ENCODE measurements around the gene FAM168A. TPM values are rescaled to one million over a fixed set of nuclear protein-coding genes. Genes with fewer than 3 reads are reported as not detected.

Gene FAM168A
- total RNA-seq, 3 donors from 2014 or later (not counting 1 experiment from before 2014, with no cell fraction given): 27.4 to 39.8 (median 30.4) TPM

GRCh38 chr11:73405146-73405510, 192.8 kb downstream of the FAM168A start:
- Mint-ChIP-seq H3K27ac (no peak overlapping the region), H3K4me1 (peaks cover 0 to 7% of the 10 kb centered on the region in 2 donors), H3K27me3 (ENCODE audit: low read depth in 2 of 2) (no peaks in the 10 kb centered on the region), H3K36me3 (no peaks in the 10 kb centered on the region), H3K9me3 (no peaks in the 10 kb centered on the region), H3K4me3 (no peak overlapping the region)
- DNase-seq: no peak
- Histone ChIP-seq H3K4me3 (ENCODE audit: low read length) (no peak overlapping the region), H3K36me3 (ENCODE audit: control insufficient read depth, insufficient read depth, low read length) (peaks cover 30% of the 10 kb centered on the region), H3K9me3 (ENCODE audit: control insufficient read depth, insufficient read depth, low read length) (no peaks in the 10 kb centered on the region), H3K4me1 (ENCODE audit: control insufficient read depth, insufficient read depth, low read length) (no peaks in the 10 kb centered on the region), H3K27me3 (ENCODE audit: control insufficient read depth, insufficient read depth, low read length) (no peaks in the 10 kb centered on the region), H3K27ac (ENCODE audit: low read length) (no peak overlapping the region)
- ATAC-seq: no peak
- no peak for TF ChIP-seq CTCF (IDR thresholded peaks at IDR 0.05)
- intact Hi-C loops (cut with micrococcal nuclease): no loop called here
- 97% methylated on average over 8 of the region's 8 CpGs for WGBS (ENCODE audit: insufficient coverage)

DNA sequence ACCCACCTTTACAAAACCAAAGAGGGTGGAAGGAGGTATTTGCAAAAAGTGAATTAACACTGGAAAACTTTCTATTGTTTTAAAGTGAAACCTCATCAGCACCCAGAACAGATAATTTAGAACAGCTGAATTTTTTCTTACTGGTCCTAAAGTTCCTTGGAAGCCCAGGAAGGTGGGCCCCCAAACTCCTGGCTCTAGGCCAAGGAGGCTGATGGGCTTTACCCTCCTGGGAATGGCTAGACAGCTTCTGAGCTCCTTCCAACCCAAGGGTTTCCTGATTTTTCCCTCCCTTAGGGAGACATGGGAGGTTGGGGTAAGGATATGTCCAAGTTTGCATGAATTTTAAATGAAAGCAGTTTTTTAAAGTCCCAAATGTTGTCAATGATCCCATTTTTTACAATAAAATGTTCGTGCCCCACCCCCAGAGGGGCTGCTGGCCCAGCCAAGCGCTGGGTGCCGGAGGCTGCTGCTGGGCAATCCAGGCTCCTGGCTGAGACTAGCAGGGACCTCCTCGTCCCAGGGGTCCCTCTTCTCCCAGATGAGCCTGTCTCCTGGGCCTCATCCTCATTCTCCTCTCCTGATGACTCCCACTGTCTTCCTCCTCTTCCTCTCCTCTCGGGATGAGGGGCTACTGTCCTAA, 193.3 kb downstream of the FAM168A start:
- ATAC-seq: no peak
- H3K27me3 Mint-ChIP-seq (ENCODE audit: low read depth in 2 of 2): no peaks in the 10 kb centered on the region
- no peaks in the 10 kb centered on the region for H3K27me3 ChIP-seq (ENCODE audit: control insufficient read depth, insufficient read depth, low read length)
- no peaks in the 10 kb centered on the region for H3K9me3 ChIP-seq (ENCODE audit: control insufficient read depth, insufficient read depth, low read length)
- no peak overlapping the region for H3K27ac ChIP-seq (ENCODE audit: low read length)
- peaks cover 27% of the 10 kb centered on the region for H3K36me3 ChIP-seq (ENCODE audit: control insufficient read depth, insufficient read depth, low read length)
- H3K4me3 ChIP-seq (ENCODE audit: low read length): no peak overlapping the region
- no peak overlapping the region for H3K4me3 Mint-ChIP-seq
- H3K27ac Mint-ChIP-seq: no peak overlapping the region
- H3K9me3 Mint-ChIP-seq: no peaks in the 10 kb centered on the region
- WGBS (ENCODE audit: insufficient coverage): 94% methylated on average over 5 of the region's 5 CpGs
- peaks cover 0 to 7% of the 10 kb centered on the region in 2 donors for H3K4me1 Mint-ChIP-seq
- intact Hi-C loops (cut with micrococcal nuclease): no loop called here
- no peak for DNase-seq
- TF ChIP-seq CTCF (IDR thresholded peaks at IDR 0.05): no peak
- H3K4me1 ChIP-seq (ENCODE audit: control insufficient read depth, insufficient read depth, low read length): no peaks in the 10 kb centered on the region
- H3K36me3 Mint-ChIP-seq: no peaks in the 10 kb centered on the region

- Mint-ChIP-seq H3K27me3 (ENCODE audit: low read depth in 2 of 2) (no peaks in the 10 kb centered on the region), H3K4me3 (no peak overlapping the region), H3K27ac (peak overlapping the region in 1 of 2 donors; percentile 61), H3K36me3 (no peaks in the 10 kb centered on the region), H3K9me3 (no peaks in the 10 kb centered on the region), H3K4me1 (peaks cover 0 to 10% of the 10 kb centered on the region in 2 donors)
- DNase-seq (no peak), ATAC-seq (no peak)
- Histone ChIP-seq H3K36me3 (ENCODE audit: control insufficient read depth, insufficient read depth, low read length) (peaks cover 21% of the 10 kb centered on the region), H3K27ac (ENCODE audit: low read length) (no peak overlapping the region), H3K4me3 (ENCODE audit: low read length) (no peak overlapping the region), H3K27me3 (ENCODE audit: control insufficient read depth, insufficient read depth, low read length) (no peaks in the 10 kb centered on the region), H3K4me1 (ENCODE audit: control insufficient read depth, insufficient read depth, low read length) (no peaks in the 10 kb centered on the region), H3K9me3 (ENCODE audit: control insufficient read depth, insufficient read depth, low read length) (no peaks in the 10 kb centered on the region)
- intact Hi-C loops (cut with micrococcal nuclease): no loop called here
- WGBS (ENCODE audit: insufficient coverage): 81% methylated on average over 2 of the region's 4 CpGs
- TF ChIP-seq CTCF (IDR thresholded peaks at IDR 0.05): no peak
Observed at GRCh38 chr11:73404048-73404447, 193.9 kb downstream of the FAM168A start.

DNA sequence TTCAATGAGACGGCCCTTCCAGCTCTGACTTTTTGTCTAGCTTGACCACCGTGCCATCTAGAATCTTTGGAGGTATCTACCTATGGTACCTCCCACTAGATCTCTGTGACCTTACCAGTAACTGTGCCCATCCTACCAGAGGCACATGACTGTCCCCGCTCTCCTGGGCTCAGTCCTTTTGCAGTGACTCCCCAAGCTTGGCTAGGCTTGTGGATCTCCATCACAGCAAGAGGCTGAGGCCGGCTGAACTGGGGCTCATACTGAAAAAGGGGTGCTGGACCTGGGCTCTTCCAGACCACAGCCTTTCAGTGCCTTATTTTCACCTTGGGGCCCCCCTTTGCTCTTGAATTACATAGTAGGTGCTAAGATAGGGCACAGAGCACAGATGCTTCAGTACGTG, 194.4 kb downstream of the FAM168A start:
- no peak for TF ChIP-seq CTCF (IDR thresholded peaks at IDR 0.05)
- no peaks in the 10 kb centered on the region for H3K4me1 ChIP-seq (ENCODE audit: control insufficient read depth, insufficient read depth, low read length)
- peak overlapping the region in 1 of 2 donors; percentile 61 for H3K27ac Mint-ChIP-seq
- H3K27me3 ChIP-seq (ENCODE audit: control insufficient read depth, insufficient read depth, low read length): no peaks in the 10 kb centered on the region
- ATAC-seq: no peak
- H3K4me3 Mint-ChIP-seq: no peak overlapping the region
- intact Hi-C loops (cut with micrococcal nuclease): no loop called here
- no peak overlapping the region for H3K27ac ChIP-seq (ENCODE audit: low read length)
- no peaks in the 10 kb centered on the region for H3K27me3 Mint-ChIP-seq (ENCODE audit: low read depth in 2 of 2)
- H3K9me3 ChIP-seq (ENCODE audit: control insufficient read depth, insufficient read depth, low read length): no peaks in the 10 kb centered on the region
- peaks cover 0 to 7% of the 10 kb centered on the region in 2 donors for H3K4me1 Mint-ChIP-seq
- no peaks in the 10 kb centered on the region for H3K36me3 Mint-ChIP-seq
- 94% methylated on average over 5 of the region's 5 CpGs for WGBS (ENCODE audit: insufficient coverage)
- no peak for DNase-seq
- H3K4me3 ChIP-seq (ENCODE audit: low read length): no peak overlapping the region
- H3K9me3 Mint-ChIP-seq: no peaks in the 10 kb centered on the region
- H3K36me3 ChIP-seq (ENCODE audit: control insufficient read depth, insufficient read depth, low read length): peaks cover 21% of the 10 kb centered on the region

All from natural killer cell (primary cell).